HG03460 (cell line): ENCODE measurements around the gene UBALD2.
A peak's percentile ranks its signal among the peaks of the same experiment; 100 is the strongest.
"Not testable (repeated sequence)": the region's sequence is repeated elsewhere in the genome, so short reads cannot be mapped to it uniquely, and the experiment has no call there.

ENCODE experiments used
- ATAC-seq: cut with Tn5 transposase; IDR thresholded peaks from one replicate; pipeline ENCODE4 v1.9.1; 2021; ENCODE audit not compliant: unreplicated experiment

UBALD2 gene

DNA sequence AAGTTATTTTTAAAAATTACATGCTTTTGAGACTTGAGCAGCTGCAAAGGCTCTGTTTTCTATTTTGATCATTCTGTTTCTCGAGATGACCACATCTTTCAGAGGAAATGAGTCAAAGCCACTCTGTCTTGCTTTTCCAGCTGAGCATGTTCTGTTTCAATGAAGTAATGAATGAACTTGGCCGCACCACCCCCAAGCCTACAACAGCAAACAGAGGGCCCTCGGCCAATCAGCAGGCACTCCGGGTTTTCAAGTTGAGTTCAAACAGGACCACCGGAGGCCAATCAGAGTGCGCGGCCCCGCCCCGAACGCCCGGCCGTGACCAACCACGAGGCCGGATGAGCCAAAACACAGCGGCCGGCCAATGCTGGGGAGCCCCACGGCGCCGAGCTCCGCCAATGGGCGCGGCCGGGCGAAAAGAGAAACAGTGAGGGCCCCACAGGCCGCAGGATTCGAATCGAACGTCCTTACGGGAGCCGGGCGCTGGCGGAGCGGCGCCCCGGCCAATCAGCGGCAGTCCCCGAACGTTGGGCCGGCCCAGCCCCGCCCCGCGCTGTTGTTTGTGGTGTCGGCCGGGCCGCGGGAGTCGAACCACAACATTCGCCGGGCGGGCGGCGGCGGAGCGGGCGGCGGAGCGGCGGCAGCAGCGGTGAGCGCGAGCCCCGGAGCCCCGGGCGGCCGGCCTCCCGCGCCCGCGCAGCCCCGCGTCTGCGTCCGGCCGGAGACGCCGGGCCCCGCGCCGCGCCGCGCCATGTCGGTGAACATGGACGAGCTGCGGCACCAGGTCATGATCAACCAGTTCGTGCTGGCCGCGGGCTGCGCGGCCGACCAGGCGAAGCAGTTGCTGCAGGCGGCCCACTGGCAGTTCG, at the start of gene UBALD2:
Gene UBALD2, plus strand, starts transcription at position 594 of the 869 bp plus-strand sequence. Its CDS starts 158 bp downstream, at position 752.
- ATAC-seq, result peak; percentile 61

DNA sequence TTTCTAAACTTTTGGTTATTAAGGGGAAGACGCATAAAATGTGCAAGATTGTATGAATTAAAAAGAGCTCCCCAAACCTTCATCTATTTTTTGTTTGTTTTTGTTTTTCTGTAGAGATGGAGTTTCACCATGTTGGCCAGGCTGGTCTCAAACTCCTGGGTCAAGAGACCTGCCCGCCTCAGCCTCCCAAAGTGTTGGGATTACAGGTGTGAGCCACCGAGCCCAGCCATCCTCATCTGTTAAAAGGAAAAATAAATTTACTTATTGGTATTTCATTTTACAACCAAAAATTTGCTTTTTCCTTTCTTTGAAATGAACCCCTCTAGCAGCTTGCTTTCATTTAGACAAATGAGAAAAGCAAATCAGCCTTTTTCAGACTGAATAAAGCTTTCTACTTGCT, 48.1 kb upstream of the UBALD2 start:
- ATAC-seq, result no peak

DNA sequence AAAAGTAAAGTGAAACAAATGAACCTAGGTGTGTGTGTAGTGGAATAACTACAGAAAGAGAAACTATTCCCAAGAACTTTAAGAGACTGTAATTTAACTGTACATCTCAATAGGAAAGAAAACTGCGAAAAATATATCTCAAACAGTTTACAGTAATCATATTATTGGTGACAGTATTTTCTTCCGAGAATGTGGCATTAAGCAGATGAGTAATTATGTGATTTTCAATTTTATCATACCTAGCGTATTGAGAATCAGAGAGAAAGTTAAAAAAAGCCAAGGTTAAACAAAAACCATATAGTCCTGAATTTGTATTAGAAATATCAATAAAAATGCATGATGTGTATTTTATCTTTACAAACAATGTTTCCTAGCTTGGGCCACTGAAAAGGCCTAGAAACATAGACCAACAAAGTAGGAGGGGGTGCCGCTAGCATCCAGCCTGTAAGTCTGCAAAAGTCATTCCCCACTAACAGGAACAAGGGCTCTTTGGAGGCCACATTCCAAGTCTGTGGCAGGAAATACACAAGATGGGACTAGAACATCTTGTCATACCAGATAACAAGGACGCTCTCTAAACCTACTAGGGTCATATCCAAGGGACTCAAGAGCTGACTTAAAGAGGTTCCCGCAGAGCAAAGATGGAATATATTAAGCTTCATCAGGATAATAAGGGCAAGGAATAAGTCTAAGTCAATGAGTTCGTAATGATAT, 45.3 kb upstream of the UBALD2 start:
- no peak for ATAC-seq

- no peak for ATAC-seq
These were observed 41.3 kb upstream of the UBALD2 start for GRCh38 chr17:76223802-76224201.

- ATAC-seq, result not testable (repeated sequence)
These were observed 39.6 kb upstream of the UBALD2 start for GRCh38 chr17:76225373-76226086.

DNA sequence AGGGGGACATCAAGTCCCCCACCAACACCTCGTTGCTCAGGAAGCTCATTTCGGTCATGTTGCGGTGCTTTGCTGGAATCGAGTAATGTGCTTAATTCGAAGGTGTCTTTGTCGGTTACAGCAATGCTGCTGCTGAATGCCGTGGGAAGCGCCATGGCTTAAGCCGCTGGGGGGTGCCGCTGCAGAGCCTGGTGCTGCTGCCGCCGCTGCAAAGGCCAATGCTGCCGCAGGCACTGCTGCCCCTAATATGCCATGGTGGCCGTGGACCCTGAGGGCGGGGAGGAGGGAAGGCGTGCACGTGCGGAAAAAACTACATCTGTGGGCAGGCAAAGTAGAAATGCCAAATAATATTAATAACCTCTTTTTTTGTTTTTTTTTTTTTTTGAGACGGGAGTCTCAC, 38.4 kb upstream of the UBALD2 start:
- ATAC-seq, result not testable (repeated sequence)

DNA sequence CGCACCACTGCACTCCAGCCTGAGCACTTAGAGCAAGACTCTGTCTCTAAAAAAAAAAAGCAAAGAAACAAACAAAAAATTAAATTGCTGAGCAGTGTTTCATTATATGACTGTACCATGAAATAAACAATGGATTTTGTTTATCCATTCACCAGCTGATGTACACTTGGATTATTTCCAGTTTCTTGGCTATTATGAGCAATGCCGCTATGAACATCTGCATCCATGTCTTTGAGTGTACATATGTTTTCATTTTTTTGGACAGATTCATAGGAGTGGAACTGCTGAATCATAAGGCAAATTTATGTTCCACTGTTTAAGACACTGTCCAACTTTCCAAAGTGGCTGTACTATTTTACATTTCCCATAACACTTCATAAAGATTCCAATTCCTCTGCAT, 32.8 kb upstream of the UBALD2 start:
- ATAC-seq, result no peak

- no peak for ATAC-seq
These were observed 31.4 kb upstream of the UBALD2 start for GRCh38 chr17:76233588-76234353.

GRCh38 chr17:76234354-76234679, 30.8 kb upstream of the UBALD2 start:
- no peak for ATAC-seq

GRCh38 chr17:76235883-76236282, 29.3 kb upstream of the UBALD2 start:
- no peak for ATAC-seq

DNA sequence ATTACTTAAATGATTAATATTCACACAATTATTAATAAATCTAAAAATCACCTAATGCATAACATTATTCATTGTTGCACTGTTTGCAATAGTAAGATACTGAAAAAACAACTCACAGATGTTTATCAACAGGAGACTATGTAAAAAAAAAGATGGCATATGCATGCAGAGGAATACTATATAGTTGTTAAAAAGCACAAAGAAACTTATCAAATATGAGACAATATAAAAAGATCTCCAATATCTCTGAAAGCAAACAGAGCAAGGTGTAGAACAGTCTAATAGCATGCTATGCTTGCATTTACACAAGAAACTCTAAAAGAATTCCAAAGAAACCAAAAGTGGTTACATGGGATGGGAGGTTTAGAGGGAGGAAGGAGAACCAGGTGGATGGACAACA, 28.5 kb upstream of the UBALD2 start:
- no peak for ATAC-seq

- no peak for ATAC-seq
These were observed 27.3 kb upstream of the UBALD2 start for GRCh38 chr17:76237859-76238313.

DNA sequence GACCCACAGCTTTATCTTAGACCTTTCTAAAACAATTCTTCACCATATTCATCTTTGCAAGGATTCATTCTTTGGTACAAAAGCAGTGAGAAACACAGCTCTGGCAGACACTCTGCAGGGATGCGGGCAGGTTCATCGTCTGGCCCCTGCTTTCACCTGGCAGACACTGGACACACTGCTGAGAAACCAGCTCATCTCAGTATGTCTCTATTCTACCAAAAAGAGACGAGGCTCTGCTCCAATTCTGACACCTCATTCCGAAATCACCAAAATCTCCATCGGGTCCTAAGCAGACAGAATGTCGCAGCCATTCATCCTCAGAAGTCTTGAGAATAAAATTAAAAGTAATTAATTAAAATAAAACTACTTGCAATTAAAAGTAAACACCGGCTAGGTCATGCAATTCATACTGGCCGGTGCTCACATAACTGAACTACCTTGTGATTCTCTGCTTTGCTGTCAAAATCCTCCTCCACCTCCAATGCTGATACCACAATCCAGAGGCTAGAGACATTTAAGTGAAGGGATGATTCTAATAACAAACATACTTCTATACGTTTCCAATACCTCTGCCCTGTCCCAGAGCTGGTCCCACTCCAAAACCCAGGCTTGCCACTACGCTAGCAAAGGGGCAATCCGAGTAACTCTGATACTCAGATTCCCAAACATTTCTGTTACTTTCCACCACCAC, 26.2 kb upstream of the UBALD2 start:
- no peak for ATAC-seq

- no peak for ATAC-seq
These were observed 25.4 kb upstream of the UBALD2 start for GRCh38 chr17:76239538-76240274.

GRCh38 chr17:76240461-76241203, 24.5 kb upstream of the UBALD2 start, which contains the start of gene RNF157:
RNF157 (minus strand) TSS chr17:76240493; CDS start chr17:76240240, 253 bp downstream.
- ATAC-seq, result peak; percentile 53

- ATAC-seq, result no peak
These were observed 24.0 kb upstream of the UBALD2 start for GRCh38 chr17:76241204-76241538.

DNA sequence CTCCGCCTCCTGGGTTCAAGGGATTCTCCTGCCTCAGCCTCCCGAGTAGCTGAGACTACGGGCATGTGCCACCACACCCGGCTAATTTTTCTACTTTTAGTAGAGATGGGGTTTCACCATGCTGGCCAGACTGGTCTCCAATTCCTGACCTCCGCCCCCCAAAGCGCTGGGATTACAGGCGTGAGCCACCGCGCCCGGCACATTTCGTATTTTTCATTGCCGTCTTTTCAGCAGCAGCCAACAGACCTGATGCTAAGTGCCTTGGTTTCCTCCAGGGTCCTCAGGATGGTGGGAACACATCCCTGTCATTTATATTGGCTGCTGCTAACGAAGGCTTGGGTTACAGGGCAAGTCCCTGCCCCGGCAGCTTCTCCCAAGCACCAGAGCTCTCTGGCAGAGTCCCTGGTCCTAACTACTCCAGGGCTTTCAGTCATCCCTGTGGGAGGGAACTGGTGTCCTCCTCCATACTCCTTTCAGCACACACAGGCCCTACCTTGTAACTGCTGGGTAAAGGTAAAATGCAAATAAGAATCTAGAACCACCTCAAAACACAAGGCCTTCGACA, 23.4 kb upstream of the UBALD2 start:
- no peak for ATAC-seq

DNA sequence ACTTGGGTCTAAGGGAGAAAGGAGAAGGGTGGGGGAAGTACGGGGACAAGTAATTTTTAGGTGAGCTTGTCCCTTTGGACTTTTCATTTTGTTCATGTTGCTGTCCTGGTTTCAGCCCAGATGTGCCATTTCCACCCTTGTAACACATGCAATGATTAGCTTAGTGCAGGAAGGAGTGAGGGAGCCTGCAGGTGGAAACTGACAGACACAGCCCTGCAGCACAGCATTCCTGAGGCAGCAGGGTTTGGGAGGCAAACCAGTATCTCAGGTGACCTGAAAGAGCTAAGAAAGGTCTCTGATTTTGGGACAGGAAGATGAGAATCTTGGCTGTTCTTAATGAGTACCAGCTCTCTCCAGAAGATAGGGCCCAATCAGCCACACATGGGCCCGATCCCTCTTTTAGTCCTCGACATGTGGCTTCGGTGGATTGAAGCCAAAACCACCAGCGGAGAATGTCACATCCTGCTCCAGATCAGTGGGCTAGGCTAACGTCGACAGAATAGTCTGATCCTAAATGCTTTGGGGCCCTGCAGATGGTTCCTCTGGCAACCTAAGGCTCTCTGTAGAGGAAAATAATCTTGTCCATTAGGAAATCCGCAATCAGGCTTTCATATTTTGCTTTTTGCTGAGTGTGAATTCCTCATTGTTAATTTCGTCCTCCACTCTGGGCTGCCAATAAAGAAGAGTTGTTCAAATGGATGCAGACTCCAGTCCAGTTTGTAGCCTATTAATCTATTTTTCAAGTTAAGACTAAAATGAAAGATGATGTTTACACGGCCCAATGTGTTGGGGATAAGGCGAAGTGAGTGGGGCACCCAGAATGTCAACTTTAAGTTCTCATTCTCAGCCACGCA, 21.1 kb upstream of the UBALD2 start:
- no peak for ATAC-seq
